ENCODE data around the gene NRBP1. TPM values are rescaled to one million over a fixed set of nuclear protein-coding genes. Genes with fewer than 3 reads are reported as not detected.

The NRBP1 gene
- total RNA-seq, result 100 to 1,000 TPM in 1 of 3 donors, 10 to 100 TPM in 2; 68.4 to 104 (median 87.6) TPM
- long read RNA-seq, donor 1, transcript NRBP1-203 (18 exons, 2,163 nt), result major isoform, 16 of 216 reads
- long read RNA-seq, donor 1, partial matches to known transcripts, result 181 of 216 reads
- long read RNA-seq, donor 1, other reads (novel, unspliced or antisense), result 19 of 216 reads
- long read RNA-seq, donor 2, partial matches to known transcripts, result 94 of 100 reads
- long read RNA-seq, donor 2, other reads (novel, unspliced or antisense), result 5 of 100 reads

- intact Hi-C loops (cut with DNase I, micrococcal nuclease), result no loop called here
- peak; percentile 96 for ATAC-seq
Observed at GRCh38 chr2:27428213-27428977, at the start of gene NRBP1. TSS of gene NRBP1 (plus strand) at chr2:27428631. CDS start at chr2:27433274, 4,643 bp downstream.

GRCh38 chr2:27378809-27379290, 49.6 kb upstream of the NRBP1 start:
- Histone ChIP-seq H3K36me3 (ENCODE audit: low read depth) (peaks cover 6% of the 10 kb centered on the region), H3K4me1 (ENCODE audit: low read depth) (peaks cover 19% of the 10 kb centered on the region), H3K4me3 (no peak overlapping the region), H3K9me3 (no peaks in the 10 kb centered on the region)
- TF ChIP-seq CTCF (IDR thresholded peaks at IDR 0.05), result no peak
- no peak for ATAC-seq
- intact Hi-C loops (cut with DNase I, micrococcal nuclease), result no loop called here
- DNase-seq, result no peak

More at GRCh38 chr2:27428213-27428977, at the start of gene NRBP1:
- Histone ChIP-seq H3K4me1 (ENCODE audit: low read depth) (peaks cover 17% of the 10 kb centered on the region), H3K4me3 (peak within 1 kb of the TSS; percentile 92), H3K36me3 (ENCODE audit: low read depth) (no peaks in the 10 kb centered on the region), H3K9me3 (no peaks in the 10 kb centered on the region)
- TF ChIP-seq CTCF (IDR thresholded peaks at IDR 0.05), result peak; percentile 15
- peak; percentile 96 to 97 (median 96) for DNase-seq

GRCh38 chr2:27379383-27379835, 49.0 kb upstream of the NRBP1 start:
- TF ChIP-seq CTCF (IDR thresholded peaks at IDR 0.05), result no peak
- Histone ChIP-seq H3K4me1 (ENCODE audit: low read depth) (peaks cover 19% of the 10 kb centered on the region), H3K9me3 (no peaks in the 10 kb centered on the region), H3K36me3 (ENCODE audit: low read depth) (peaks cover 6% of the 10 kb centered on the region), H3K4me3 (peak overlapping the region; percentile 44)
- intact Hi-C loops (cut with DNase I, micrococcal nuclease), result no loop called here
- DNase-seq (no peak), ATAC-seq (no peak)

GRCh38 chr2:27379836-27380625, 48.4 kb upstream of the NRBP1 start:
- no peak for TF ChIP-seq CTCF (IDR thresholded peaks at IDR 0.05)
- H3K4me1 ChIP-seq (ENCODE audit: low read depth), result peaks cover 19% of the 10 kb centered on the region
- ATAC-seq, result peak; percentile 58
- intact Hi-C loops (cut with DNase I, micrococcal nuclease), result no loop called here
- H3K9me3 ChIP-seq, result no peaks in the 10 kb centered on the region
- DNase-seq, result peak; percentile 56 to 86 (median 75)
- H3K4me3 ChIP-seq, result peak overlapping the region; percentile 44
- H3K36me3 ChIP-seq (ENCODE audit: low read depth), result peaks cover 6% of the 10 kb centered on the region
